GM21381 (cell line): ENCODE results near the gene PLD5.

Experiments used
- ATAC-seq: cut with Tn5 transposase; IDR thresholded peaks from one replicate; pipeline ENCODE4 v1.9.1; 2021; ENCODE audit warnings: mild to moderate bottlenecking, moderate library complexity; ENCODE audit not compliant: unreplicated experiment

Gene PLD5

GRCh38 chr1:242524571-242525359, at the start of gene PLD5:
PLD5 (minus strand) TSS chr1:242524697.
- no peak for ATAC-seq

- ATAC-seq = no peak
These were observed 45.4 kb upstream of the PLD5 start for GRCh38 chr1:242569867-242570266.

GRCh38 chr1:242568666-242569065, 44.2 kb upstream of the PLD5 start:
- no peak for ATAC-seq

GRCh38 chr1:242567596-242567995, 43.1 kb upstream of the PLD5 start:
- no peak for ATAC-seq

- no peak for ATAC-seq
These were observed 32.3 kb upstream of the PLD5 start for GRCh38 chr1:242556759-242557158.

GRCh38 chr1:242556276-242556675, 31.8 kb upstream of the PLD5 start:
- ATAC-seq = no peak

- ATAC-seq = no peak
These were observed 30.1 kb upstream of the PLD5 start for GRCh38 chr1:242554577-242554976.

GRCh38 chr1:242546849-242547729, 22.6 kb upstream of the PLD5 start:
- no peak for ATAC-seq

GRCh38 chr1:242546441-242546840, 21.9 kb upstream of the PLD5 start:
- ATAC-seq = no peak

- ATAC-seq = no peak
These were observed 19.6 kb upstream of the PLD5 start for GRCh38 chr1:242544071-242544470.

- ATAC-seq = no peak
These were observed 17.8 kb upstream of the PLD5 start for GRCh38 chr1:242542271-242542670.

- ATAC-seq = no peak
These were observed 11.5 kb upstream of the PLD5 start for GRCh38 chr1:242535986-242536385.

GRCh38 chr1:242534753-242535152, 10.3 kb upstream of the PLD5 start:
- no peak for ATAC-seq

- ATAC-seq = no peak
These were observed 6.3 kb upstream of the PLD5 start for GRCh38 chr1:242530761-242531160.

GRCh38 chr1:242525769-242526168, 1.3 kb upstream of the PLD5 start:
- no peak for ATAC-seq

GRCh38 chr1:242525360-242525722, 844 bp upstream of the PLD5 start:
- ATAC-seq = no peak

- ATAC-seq = no peak
These were observed 552 bp downstream of the PLD5 start for GRCh38 chr1:242523719-242524570.

GRCh38 chr1:242522996-242523718, 1.3 kb downstream of the PLD5 start:
- ATAC-seq = no peak

GRCh38 chr1:242522304-242522945, 2.1 kb downstream of the PLD5 start:
- ATAC-seq = no peak

- ATAC-seq = no peak
These were observed 8.9 kb downstream of the PLD5 start for GRCh38 chr1:242515555-242515954.
